Pancreas (tissue), 10 donors: ENCODE results near the gene BOLA2B. TPM values are rescaled to one million over a fixed set of nuclear protein-coding genes. Genes with fewer than 3 reads are reported as not detected.

Source experiments
- ATAC-seq, 4 donors: fragments of 200-7000 bp; cut with Tn5 transposase; one replicate each; pipeline versions ENCODE4 v1.8.0 to v1.9.1; 2020; ENCODE audit warnings: mild to moderate bottlenecking in 4 of 4, moderate library complexity in 4 of 4
- DNase-seq, 6 donors: peaks; one replicate each; pipeline ENCODE4 v3.0.0-alpha.2; 2020
- FAIRE-seq: peaks from 2 replicates; lab custom pipeline; 2012; peaks lifted over from hg19 to GRCh38; lab: Jason Lieb, UNC
- H3K27ac ChIP-seq, 4 donors: fragments of 200-600 bp; sonication (generic); 1 replicate in 3 of 4; 2 replicates in 1 of 4; pipeline versions ENCODE4 v1.5.0 to v1.8.0; 2020
- H3K27me3 ChIP-seq, 4 donors: fragments of 200-600 bp; one replicate each; pipeline ENCODE4 v1.8.0; 2021
- H3K36me3 ChIP-seq, 3 donors: fragments of 200-600 bp; sonication (generic) in 1 of 3; one replicate each; pipeline versions ENCODE4 v1.5.0 to v1.8.0; 2020 to 2021
- H3K4me1 ChIP-seq, 3 donors: fragments of 200-600 bp; one replicate each; pipeline ENCODE4 v1.8.0; 2021
- H3K4me3 ChIP-seq, 4 donors: fragments of 200-600 bp; sonication (generic) in 2 of 4; one replicate each; pipeline versions ENCODE4 v1.5.0 to v1.8.0; 2020 to 2021
- H3K9me3 ChIP-seq, 4 donors: fragments of 200-600 bp; one replicate each; pipeline ENCODE4 v1.8.0; 2021
- CTCF ChIP-seq, 4 donors: fragments of 200-600 bp; sonication (generic) in 3 of 4; IDR thresholded peaks; one replicate each; pipeline versions ENCODE4 v1.5.0 to v1.8.0; 2021; ENCODE audit warnings: antibody characterized with exemption in 4 of 4
- WGBS, 2 donors: extraction: QIAGEN DNeasy Blood & Tissue Kit; methylation state at CpG; one replicate each; pipeline ENCODE4 v1.1.7; 2013; 5-methylcytosine and 5-hydroxymethylcytosine counted together
- intact Hi-C, 3 donors: fragments of 100-400 bp; cut with DNase I; formaldehyde crosslinking; loops; one replicate each; pipeline versions ENCODE4 v1.11.1 to v1.14.2; 2022
- polyA plus RNA-seq, 2 donors: library from polyadenylated mRNA; stranded (reverse); fragments of 200-250 nt; gene quantifications; one replicate each; pipeline ENCODE4 v1.2.3, GENCODE V29; 2013
- total RNA-seq, 6 donors: library from RNA; stranded (reverse); fragmentation: NEBNext Ultra II Directional in 4 of 6; extraction: Animal tissue kit (Norgen Biotek cat#: 25700) in 4 of 6; gene quantifications; one replicate each; pipeline versions ENCODE4 v1.2.1 to v1.2.4, GENCODE V29; 2021 to 2023
- donor health status: healthy with polysubstance abuse.
- donor health status: DM: no; HTN: no; CAD: no; lungs with moderate emphysema.
- donor health status: DM: no; HTN: no; CAD: no.
- donor health status: control.
- donor health status: control.
- donor health status: Bipolar disorder and iron deficiency.
- donor health status: DM: yes; HTN: yes; CAD: no.
- donor health status: DM: no; HTN: no; CAD: no.
- donor health status: DM: no; HTN: no; CAD: no.
- donor health status: DM: yes; HTN: yes; CAD: no.

The BOLA2B gene
- total and polyA plus RNA-seq, 8 donors, result 17.3 to 138 (median 32.1) TPM

- Histone ChIP-seq H3K36me3 (no peaks in the 10 kb centered on the region), H3K9me3 (no peaks in the 10 kb centered on the region), H3K4me1 (no peaks in the 10 kb centered on the region), H3K27me3 (no peaks in the 10 kb centered on the region), H3K4me3 (no peak overlapping the region), H3K27ac (no peak overlapping the region)
- no peak for TF ChIP-seq CTCF (IDR thresholded peaks at IDR 0.05)
- FAIRE-seq (no peak), ATAC-seq (no peak), DNase-seq (no peak)
- intact Hi-C loops, result no loop called here
- WGBS, 2 donors, result 46 to 53% methylated on average over 2 of the region's 2 CpGs
Measured at GRCh38 chr16:30143347-30143702, 50.1 kb downstream of the BOLA2B start.

Other genes with a start within 250 kb of the BOLA2B start
- gene TMEM219, start 231.6 kb downstream of the BOLA2B start, total RNA-seq, result 10 to 100 TPM; 58.3 to 79.8 (median 68.1) TPM
- gene TMEM219, start 231.6 kb downstream of the BOLA2B start, polyA plus RNA-seq, result 100 to 1,000 TPM; 112 to 114 TPM
- gene TAOK2, start 219.8 kb downstream of the BOLA2B start, total RNA-seq, result 10 to 100 TPM; 13.5 to 26.1 (median 16.1) TPM
- gene TAOK2, start 219.8 kb downstream of the BOLA2B start, polyA plus RNA-seq, result 10 to 100 TPM; 28.7 to 41.1 TPM
- gene HIRIP3, start 198.0 kb downstream of the BOLA2B start, total RNA-seq, result 1 to 10 TPM; 4.4 to 9.5 (median 6.2) TPM
- 10 to 100 TPM in 1 of 2 donors, 1 to 10 TPM in 1; 9.5 to 16.8 TPM for gene HIRIP3, start 198.0 kb downstream of the BOLA2B start, polyA plus RNA-seq
- gene INO80E, start 197.4 kb downstream of the BOLA2B start, total RNA-seq, result 10 to 100 TPM; 24.0 to 46.8 (median 30.1) TPM
- 100 to 1,000 TPM in 1 of 2 donors, 10 to 100 TPM in 1; 51.0 to 113 TPM for gene INO80E, start 197.4 kb downstream of the BOLA2B start, polyA plus RNA-seq
- 1 to 10 TPM in 1 of 6 donors, under 1 TPM in 5; 0.19 to 1.9 (median 0.40) TPM for gene DOC2A, start 182.6 kb downstream of the BOLA2B start, total RNA-seq
- 1 to 10 TPM; 2.6 to 4.4 TPM for gene DOC2A, start 182.6 kb downstream of the BOLA2B start, polyA plus RNA-seq
- not detected for gene C16orf92, start 170.5 kb downstream of the BOLA2B start, total RNA-seq
- gene C16orf92, start 170.5 kb downstream of the BOLA2B start, polyA plus RNA-seq, result not detected
- gene TLCD3B, start 162.4 kb downstream of the BOLA2B start, total RNA-seq, result under 1 TPM in 3 of 6 donors, not detected in 3; 0.20 to 0.28 (median 0.24) TPM
- 1 to 10 TPM in 1 of 2 donors, under 1 TPM in 1; 0.95 to 2.1 TPM for gene TLCD3B, start 162.4 kb downstream of the BOLA2B start, polyA plus RNA-seq
- 100 to 1,000 TPM; 234 to 425 (median 329) TPM for gene ALDOA, start 127.9 kb downstream of the BOLA2B start, total RNA-seq
- 100 to 1,000 TPM; 304 to 349 TPM for gene ALDOA, start 127.9 kb downstream of the BOLA2B start, polyA plus RNA-seq
- gene PPP4C, start 117.7 kb downstream of the BOLA2B start, total RNA-seq, result 10 to 100 TPM; 21.7 to 43.2 (median 27.1) TPM
- gene PPP4C, start 117.7 kb downstream of the BOLA2B start, polyA plus RNA-seq, result 10 to 100 TPM; 47.2 to 53.7 TPM
- 1 to 10 TPM; 1.3 to 3.0 (median 1.7) TPM for gene TBX6, start 101.7 kb downstream of the BOLA2B start, total RNA-seq
- 1 to 10 TPM; 2.3 to 3.6 TPM for gene TBX6, start 101.7 kb downstream of the BOLA2B start, polyA plus RNA-seq
- gene YPEL3, start 97.5 kb downstream of the BOLA2B start, total RNA-seq, result 10 to 100 TPM; 18.6 to 57.1 (median 35.5) TPM
- gene YPEL3, start 97.5 kb downstream of the BOLA2B start, polyA plus RNA-seq, result 100 to 1,000 TPM; 127 to 134 TPM
- gene GDPD3, start 80.1 kb downstream of the BOLA2B start, total RNA-seq, result 1 to 10 TPM in 4 of 6 donors, under 1 TPM in 2; 0.41 to 3.5 (median 1.3) TPM
- gene GDPD3, start 80.1 kb downstream of the BOLA2B start, polyA plus RNA-seq, result 1 to 10 TPM; 3.6 to 7.4 TPM
- gene MAPK3, start 70.4 kb downstream of the BOLA2B start, total RNA-seq, result 10 to 100 TPM; 19.8 to 34.1 (median 22.8) TPM
- 10 to 100 TPM; 24.4 to 38.2 TPM for gene MAPK3, start 70.4 kb downstream of the BOLA2B start, polyA plus RNA-seq
- gene CORO1A, start 10.1 kb downstream of the BOLA2B start, total RNA-seq, result 10 to 100 TPM in 3 of 6 donors, 1 to 10 TPM in 3; 2.1 to 26.4 (median 9.7) TPM
- gene CORO1A, start 10.1 kb downstream of the BOLA2B start, polyA plus RNA-seq, result 10 to 100 TPM; 12.2 to 14.9 TPM
- gene SLX1A, start 209 bp upstream of the BOLA2B start, total RNA-seq, result 10 to 100 TPM in 4 of 6 donors, 1 to 10 TPM in 2; 9.0 to 25.0 (median 14.0) TPM
- gene SLX1A, start 209 bp upstream of the BOLA2B start, polyA plus RNA-seq, result 10 to 100 TPM; 61.8 to 63.8 TPM
- 10 to 100 TPM in 1 of 6 donors, 1 to 10 TPM in 5; 1.0 to 14.7 (median 4.8) TPM for gene SULT1A3, start 5.6 kb upstream of the BOLA2B start, total RNA-seq
- gene SULT1A3, start 5.6 kb upstream of the BOLA2B start, polyA plus RNA-seq, result 100 to 1,000 TPM in 1 of 2 donors, 10 to 100 TPM in 1; 64.5 to 106 TPM
- 10 to 100 TPM in 1 of 6 donors, 1 to 10 TPM in 4, under 1 TPM in 1; 0.70 to 14.4 (median 5.3) TPM for gene NPIPB13, start 54.8 kb upstream of the BOLA2B start, total RNA-seq
- gene NPIPB13, start 54.8 kb upstream of the BOLA2B start, polyA plus RNA-seq, result 1 to 10 TPM; 6.9 to 10.0 TPM
- gene CD2BP2, start 161.6 kb upstream of the BOLA2B start, total RNA-seq, result 10 to 100 TPM; 24.8 to 36.5 (median 29.6) TPM
- gene CD2BP2, start 161.6 kb upstream of the BOLA2B start, polyA plus RNA-seq, result 10 to 100 TPM; 29.2 to 34.5 TPM
- 10 to 100 TPM; 14.5 to 23.3 (median 15.2) TPM for gene TBC1D10B, start 176.8 kb upstream of the BOLA2B start, total RNA-seq
- 10 to 100 TPM; 26.9 to 28.2 TPM for gene TBC1D10B, start 176.8 kb upstream of the BOLA2B start, polyA plus RNA-seq
- under 1 TPM in 3 of 6 donors, not detected in 3; 0.24 to 0.84 (median 0.38) TPM for gene MYL11, start 181.1 kb upstream of the BOLA2B start, total RNA-seq
- gene MYL11, start 181.1 kb upstream of the BOLA2B start, polyA plus RNA-seq, result under 1 TPM; 0.30 to 0.31 TPM
- gene SEPTIN1, start 188.9 kb upstream of the BOLA2B start, total RNA-seq, result 1 to 10 TPM in 5 of 6 donors, under 1 TPM in 1; 0.63 to 1.8 (median 1.2) TPM
- gene SEPTIN1, start 188.9 kb upstream of the BOLA2B start, polyA plus RNA-seq, result 1 to 10 TPM; 2.1 to 3.3 TPM
- 1 to 10 TPM; 4.0 to 6.5 (median 4.6) TPM for gene ZNF48, start 201.8 kb upstream of the BOLA2B start, total RNA-seq
- gene ZNF48, start 201.8 kb upstream of the BOLA2B start, polyA plus RNA-seq, result 1 to 10 TPM; 3.1 to 5.0 TPM
- gene ZNF771, start 213.9 kb upstream of the BOLA2B start, total RNA-seq, result 1 to 10 TPM; 1.5 to 5.0 (median 3.1) TPM
- 1 to 10 TPM; 3.0 to 3.8 TPM for gene ZNF771, start 213.9 kb upstream of the BOLA2B start, polyA plus RNA-seq
- gene DCTPP1, start 236.4 kb upstream of the BOLA2B start, total RNA-seq, result 10 to 100 TPM; 12.2 to 20.7 (median 16.6) TPM
- 10 to 100 TPM; 12.2 to 16.9 TPM for gene DCTPP1, start 236.4 kb upstream of the BOLA2B start, polyA plus RNA-seq